Esophagus squamous epithelium (tissue), 4 donors: ENCODE results near the gene DEPDC4.
"Not testable (repeated sequence)": the region's sequence is repeated elsewhere in the genome, so short reads cannot be mapped to it uniquely, and the experiment has no call there.

Experiments
- POLR2A ChIP-seq, 4 donors: fragments of 450-650 bp; IDR thresholded peaks; one replicate each; pipeline ENCODE4 v1.6.1; 2017; ENCODE audit warnings: antibody characterized with exemption in 4 of 4, mild to moderate bottlenecking in 4 of 4, moderate library complexity in 3 of 4
- TF ChIP-seq, protein P1 (sequence below), 6 experiments: fragments of 450-650 bp in 4 of 6; fragments of 200-600 bp in 2 of 6; sonication (generic) in 2 of 6; IDR thresholded peaks; one replicate each; pipeline ENCODE4 v1.5.1; 2016 to 2019; ENCODE audit warnings: antibody characterized with exemption in 6 of 6, mild to moderate bottlenecking in 4 of 6, moderate library complexity in 4 of 6

DNA sequence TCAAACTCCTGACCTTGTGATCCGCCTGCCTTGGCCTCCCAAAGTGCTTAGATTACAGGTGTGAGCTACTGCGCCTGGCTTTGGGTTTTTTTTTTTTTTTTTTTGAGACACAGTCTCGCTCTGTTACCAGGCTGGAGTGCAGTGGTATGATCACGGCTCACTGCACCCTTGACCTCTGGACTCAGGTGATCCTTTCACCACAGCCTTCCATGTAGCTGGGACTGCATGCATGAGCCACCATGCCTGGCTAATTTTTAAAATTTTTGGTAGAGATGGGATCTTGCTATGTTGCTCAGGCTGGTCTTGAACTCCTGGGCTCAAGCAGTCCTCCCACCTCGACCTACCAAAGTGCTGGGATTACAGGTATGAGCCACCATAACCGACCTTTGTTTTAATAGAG, 44.7 kb downstream of the DEPDC4 start:
- TF ChIP-seq, protein P1, sequence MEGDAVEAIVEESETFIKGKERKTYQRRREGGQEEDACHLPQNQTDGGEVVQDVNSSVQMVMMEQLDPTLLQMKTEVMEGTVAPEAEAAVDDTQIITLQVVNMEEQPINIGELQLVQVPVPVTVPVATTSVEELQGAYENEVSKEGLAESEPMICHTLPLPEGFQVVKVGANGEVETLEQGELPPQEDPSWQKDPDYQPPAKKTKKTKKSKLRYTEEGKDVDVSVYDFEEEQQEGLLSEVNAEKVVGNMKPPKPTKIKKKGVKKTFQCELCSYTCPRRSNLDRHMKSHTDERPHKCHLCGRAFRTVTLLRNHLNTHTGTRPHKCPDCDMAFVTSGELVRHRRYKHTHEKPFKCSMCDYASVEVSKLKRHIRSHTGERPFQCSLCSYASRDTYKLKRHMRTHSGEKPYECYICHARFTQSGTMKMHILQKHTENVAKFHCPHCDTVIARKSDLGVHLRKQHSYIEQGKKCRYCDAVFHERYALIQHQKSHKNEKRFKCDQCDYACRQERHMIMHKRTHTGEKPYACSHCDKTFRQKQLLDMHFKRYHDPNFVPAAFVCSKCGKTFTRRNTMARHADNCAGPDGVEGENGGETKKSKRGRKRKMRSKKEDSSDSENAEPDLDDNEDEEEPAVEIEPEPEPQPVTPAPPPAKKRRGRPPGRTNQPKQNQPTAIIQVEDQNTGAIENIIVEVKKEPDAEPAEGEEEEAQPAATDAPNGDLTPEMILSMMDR (IDR thresholded peaks at IDR 0.05): not testable (repeated sequence)
- not testable (repeated sequence) for TF ChIP-seq POLR2A (IDR thresholded peaks at IDR 0.05)
